Esophagus squamous epithelium (tissue), 5 donors: ENCODE data around the gene OLFML2A. TPM values are rescaled to one million over a fixed set of nuclear protein-coding genes. Genes with fewer than 3 reads are reported as not detected.

ENCODE experiments used
- DNase-seq: peaks from one replicate; lab custom pipeline; 2025; lab: John Stamatoyannopoulos, UW
- H3K27ac ChIP-seq, 4 donors: fragments of 200-600 bp; sonication (generic); one replicate each; pipeline ENCODE4 v1.5.1; 2016 to 2019; ENCODE audit warnings: mild to moderate bottlenecking in 1 of 4
- H3K27me3 ChIP-seq, 4 donors: fragments of 200-600 bp; sonication (generic); 1 replicate in 3 of 4; 2 replicates in 1 of 4; pipeline versions ENCODE4 v1.5.1 to v1.6.0; 2017 to 2021; ENCODE audit warnings: antibody characterized with exemption in 1 of 4
- H3K36me3 ChIP-seq, 3 donors: fragments of 200-600 bp; sonication (generic); one replicate each; pipeline ENCODE4 v1.5.1; 2016 to 2019
- H3K4me1 ChIP-seq, 3 donors: fragments of 200-600 bp; sonication (generic); one replicate each; pipeline ENCODE4 v1.5.1; 2017 to 2019
- H3K4me3 ChIP-seq, 4 donors: fragments of 200-600 bp; sonication (generic); 1 replicate in 3 of 4; 2 replicates in 1 of 4; pipeline ENCODE4 v1.5.1; 2016 to 2019; ENCODE audit warnings: mild to moderate bottlenecking in 2 of 4, moderate library complexity in 1 of 4
- H3K9me3 ChIP-seq, 3 donors: fragments of 200-600 bp; sonication (generic); one replicate each; pipeline ENCODE4 v1.5.1; 2016 to 2019
- CTCF ChIP-seq, 6 experiments: fragments of 450-650 bp in 4 of 6; fragments of 200-600 bp in 2 of 6; sonication (generic) in 2 of 6; IDR thresholded peaks; one replicate each; pipeline ENCODE4 v1.5.1; 2016 to 2019; ENCODE audit warnings: antibody characterized with exemption in 6 of 6, mild to moderate bottlenecking in 4 of 6, moderate library complexity in 4 of 6
- POLR2A ChIP-seq, 4 donors: fragments of 450-650 bp; IDR thresholded peaks; one replicate each; pipeline ENCODE4 v1.6.1; 2017; ENCODE audit warnings: antibody characterized with exemption in 4 of 4, mild to moderate bottlenecking in 4 of 4, moderate library complexity in 3 of 4
- WGBS, 2 donors: methylation state at CpG; one replicate each; pipeline ENCODE4 v1.1.5; 2018; 5-methylcytosine and 5-hydroxymethylcytosine counted together
- intact Hi-C: fragments of 100-400 bp; cut with DNase I; formaldehyde crosslinking; loops from one replicate; pipeline ENCODE4 v1.15.0; 2022
- total RNA-seq, 4 donors: library from RNA; depleted of rRNA; stranded (reverse); fragments of >200 nt; gene quantifications; one replicate each; pipeline ENCODE4 v1.1.0, GENCODE V29; 2016
- donor health status: DM: yes; HTN: yes; CAD: no.

OLFML2A gene
- total RNA-seq, 4 donors from 2014 or later, result 9.0 to 21.7 (median 13.6) TPM

GRCh38 chr9:124812441-124812876, 35.5 kb downstream of the OLFML2A start:
- peak overlapping the region; percentile 62 to 76 (median 74) for H3K27ac ChIP-seq
- DNase-seq, result no peak
- H3K4me1 ChIP-seq, result peaks cover 9 to 58% (median 27%) of the 10 kb centered on the region in 3 donors
- intact Hi-C loops, result no loop called here
- 58 to 89% methylated on average over 3 to 5 of the region's 6 CpGs for WGBS, 2 donors
- TF ChIP-seq POLR2A (IDR thresholded peaks at IDR 0.05), result no peak
- TF ChIP-seq CTCF (IDR thresholded peaks at IDR 0.05), result no peak
- H3K4me3 ChIP-seq, result no peak overlapping the region
- H3K27me3 ChIP-seq, result no peaks in the 10 kb centered on the region
- H3K36me3 ChIP-seq, result peaks cover 0 to 12% (median 0%) of the 10 kb centered on the region in 3 donors
- H3K9me3 ChIP-seq, result no peaks in the 10 kb centered on the region

GRCh38 chr9:124813041-124813440, 36.1 kb downstream of the OLFML2A start:
- 81 to 88% methylated on average over 1 to 2 of the region's 7 CpGs for WGBS, 2 donors
- H3K27me3 ChIP-seq, result no peaks in the 10 kb centered on the region
- H3K36me3 ChIP-seq, result peaks cover 0 to 12% (median 0%) of the 10 kb centered on the region in 3 donors
- intact Hi-C loops, result no loop called here
- no peaks in the 10 kb centered on the region for H3K9me3 ChIP-seq
- DNase-seq, result no peak
- H3K4me1 ChIP-seq, result peaks cover 9 to 64% (median 33%) of the 10 kb centered on the region in 3 donors
- TF ChIP-seq POLR2A (IDR thresholded peaks at IDR 0.05) (no peak), CTCF (IDR thresholded peaks at IDR 0.05) (no peak)
- H3K27ac ChIP-seq, result peak overlapping the region; percentile 15 to 75 (median 68)
- no peak overlapping the region for H3K4me3 ChIP-seq

- H3K9me3 ChIP-seq, result no peaks in the 10 kb centered on the region
- H3K4me1 ChIP-seq, result peaks cover 13 to 69% (median 39%) of the 10 kb centered on the region in 3 donors
- WGBS, 2 donors, result 29 to 33% methylated on average over 1 to 9 of the region's 11 CpGs
- H3K27me3 ChIP-seq, result no peaks in the 10 kb centered on the region
- peaks cover 0 to 12% (median 0%) of the 10 kb centered on the region in 3 donors for H3K36me3 ChIP-seq
- intact Hi-C loops, result no loop called here
- H3K4me3 ChIP-seq, result no peak overlapping the region
- no peak for DNase-seq
- H3K27ac ChIP-seq, result peak overlapping the region; percentile 15 to 75 (median 68)
- TF ChIP-seq CTCF (IDR thresholded peaks at IDR 0.05) (no peak), POLR2A (IDR thresholded peaks at IDR 0.05) (no peak)
Measured at GRCh38 chr9:124813501-124814163, 36.7 kb downstream of the OLFML2A start.

- Histone ChIP-seq H3K27ac (peak overlapping the region; percentile 15 to 75 (median 68)), H3K36me3 (peaks cover 0 to 12% (median 0%) of the 10 kb centered on the region in 3 donors), H3K9me3 (no peaks in the 10 kb centered on the region), H3K4me1 (peaks cover 18 to 75% (median 44%) of the 10 kb centered on the region in 3 donors), H3K4me3 (no peak overlapping the region), H3K27me3 (no peaks in the 10 kb centered on the region)
- WGBS, 2 donors, result 51 to 56% methylated on average over 3 of the region's 5 CpGs
- intact Hi-C loops, result no loop called here
- no peak for DNase-seq
- TF ChIP-seq POLR2A (IDR thresholded peaks at IDR 0.05), result no peak
- TF ChIP-seq CTCF (IDR thresholded peaks at IDR 0.05), result no peak
Measured at GRCh38 chr9:124814164-124814535, 37.2 kb downstream of the OLFML2A start.

- H3K36me3 ChIP-seq, result no peaks in the 10 kb centered on the region
- H3K4me1 ChIP-seq, result peaks cover 20 to 84% (median 45%) of the 10 kb centered on the region in 3 donors
- H3K27me3 ChIP-seq, result no peaks in the 10 kb centered on the region
- no peak for TF ChIP-seq POLR2A (IDR thresholded peaks at IDR 0.05)
- no peak for TF ChIP-seq CTCF (IDR thresholded peaks at IDR 0.05)
- H3K4me3 ChIP-seq, result no peak overlapping the region
- no peaks in the 10 kb centered on the region for H3K9me3 ChIP-seq
- no peak for DNase-seq
- H3K27ac ChIP-seq, result no peak overlapping the region
- intact Hi-C loops, result no loop called here
- WGBS, 2 donors, result 84 to 88% methylated on average over 5 of the region's 5 CpGs
Measured at GRCh38 chr9:124815601-124816000, 38.7 kb downstream of the OLFML2A start.
